Ishikawa (cell line): ENCODE measurements around the gene PPP1CB.

Source experiments
- CREB1 ChIP-seq: IDR thresholded peaks from 2 replicates; pipeline ENCODE4 v1.6.1; 2012; ENCODE audit warnings: low read depth
- EP300 ChIP-seq: IDR thresholded peaks from 2 replicates; pipeline ENCODE4 v1.6.1; 2012; ENCODE audit warnings: borderline replicate concordance
- TEAD4 ChIP-seq: IDR thresholded peaks from 2 replicates; pipeline ENCODE4 v1.6.1; 2012
- TF ChIP-seq, protein P1 (sequence below): IDR thresholded peaks from 2 replicates; pipeline ENCODE4 v1.6.1; 2012; ENCODE audit warnings: low read depth, mild to moderate bottlenecking

GRCh38 chr2:28768952-28769351 is 17.3 kb downstream of the PPP1CB start:
- TF ChIP-seq EP300 (no peak), CREB1 (no peak), TEAD4 (no peak)
- TF ChIP-seq, protein P1, sequence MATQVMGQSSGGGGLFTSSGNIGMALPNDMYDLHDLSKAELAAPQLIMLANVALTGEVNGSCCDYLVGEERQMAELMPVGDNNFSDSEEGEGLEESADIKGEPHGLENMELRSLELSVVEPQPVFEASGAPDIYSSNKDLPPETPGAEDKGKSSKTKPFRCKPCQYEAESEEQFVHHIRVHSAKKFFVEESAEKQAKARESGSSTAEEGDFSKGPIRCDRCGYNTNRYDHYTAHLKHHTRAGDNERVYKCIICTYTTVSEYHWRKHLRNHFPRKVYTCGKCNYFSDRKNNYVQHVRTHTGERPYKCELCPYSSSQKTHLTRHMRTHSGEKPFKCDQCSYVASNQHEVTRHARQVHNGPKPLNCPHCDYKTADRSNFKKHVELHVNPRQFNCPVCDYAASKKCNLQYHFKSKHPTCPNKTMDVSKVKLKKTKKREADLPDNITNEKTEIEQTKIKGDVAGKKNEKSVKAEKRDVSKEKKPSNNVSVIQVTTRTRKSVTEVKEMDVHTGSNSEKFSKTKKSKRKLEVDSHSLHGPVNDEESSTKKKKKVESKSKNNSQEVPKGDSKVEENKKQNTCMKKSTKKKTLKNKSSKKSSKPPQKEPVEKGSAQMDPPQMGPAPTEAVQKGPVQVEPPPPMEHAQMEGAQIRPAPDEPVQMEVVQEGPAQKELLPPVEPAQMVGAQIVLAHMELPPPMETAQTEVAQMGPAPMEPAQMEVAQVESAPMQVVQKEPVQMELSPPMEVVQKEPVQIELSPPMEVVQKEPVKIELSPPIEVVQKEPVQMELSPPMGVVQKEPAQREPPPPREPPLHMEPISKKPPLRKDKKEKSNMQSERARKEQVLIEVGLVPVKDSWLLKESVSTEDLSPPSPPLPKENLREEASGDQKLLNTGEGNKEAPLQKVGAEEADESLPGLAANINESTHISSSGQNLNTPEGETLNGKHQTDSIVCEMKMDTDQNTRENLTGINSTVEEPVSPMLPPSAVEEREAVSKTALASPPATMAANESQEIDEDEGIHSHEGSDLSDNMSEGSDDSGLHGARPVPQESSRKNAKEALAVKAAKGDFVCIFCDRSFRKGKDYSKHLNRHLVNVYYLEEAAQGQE: no peak
